ENCODE data around the gene TTC3. TPM values are rescaled to one million over a fixed set of nuclear protein-coding genes. Genes with fewer than 3 reads are reported as not detected.
"Not testable (repeated sequence)": the region's sequence is repeated elsewhere in the genome, so short reads cannot be mapped to it uniquely, and the experiment has no call there.

The TTC3 gene, protein sequence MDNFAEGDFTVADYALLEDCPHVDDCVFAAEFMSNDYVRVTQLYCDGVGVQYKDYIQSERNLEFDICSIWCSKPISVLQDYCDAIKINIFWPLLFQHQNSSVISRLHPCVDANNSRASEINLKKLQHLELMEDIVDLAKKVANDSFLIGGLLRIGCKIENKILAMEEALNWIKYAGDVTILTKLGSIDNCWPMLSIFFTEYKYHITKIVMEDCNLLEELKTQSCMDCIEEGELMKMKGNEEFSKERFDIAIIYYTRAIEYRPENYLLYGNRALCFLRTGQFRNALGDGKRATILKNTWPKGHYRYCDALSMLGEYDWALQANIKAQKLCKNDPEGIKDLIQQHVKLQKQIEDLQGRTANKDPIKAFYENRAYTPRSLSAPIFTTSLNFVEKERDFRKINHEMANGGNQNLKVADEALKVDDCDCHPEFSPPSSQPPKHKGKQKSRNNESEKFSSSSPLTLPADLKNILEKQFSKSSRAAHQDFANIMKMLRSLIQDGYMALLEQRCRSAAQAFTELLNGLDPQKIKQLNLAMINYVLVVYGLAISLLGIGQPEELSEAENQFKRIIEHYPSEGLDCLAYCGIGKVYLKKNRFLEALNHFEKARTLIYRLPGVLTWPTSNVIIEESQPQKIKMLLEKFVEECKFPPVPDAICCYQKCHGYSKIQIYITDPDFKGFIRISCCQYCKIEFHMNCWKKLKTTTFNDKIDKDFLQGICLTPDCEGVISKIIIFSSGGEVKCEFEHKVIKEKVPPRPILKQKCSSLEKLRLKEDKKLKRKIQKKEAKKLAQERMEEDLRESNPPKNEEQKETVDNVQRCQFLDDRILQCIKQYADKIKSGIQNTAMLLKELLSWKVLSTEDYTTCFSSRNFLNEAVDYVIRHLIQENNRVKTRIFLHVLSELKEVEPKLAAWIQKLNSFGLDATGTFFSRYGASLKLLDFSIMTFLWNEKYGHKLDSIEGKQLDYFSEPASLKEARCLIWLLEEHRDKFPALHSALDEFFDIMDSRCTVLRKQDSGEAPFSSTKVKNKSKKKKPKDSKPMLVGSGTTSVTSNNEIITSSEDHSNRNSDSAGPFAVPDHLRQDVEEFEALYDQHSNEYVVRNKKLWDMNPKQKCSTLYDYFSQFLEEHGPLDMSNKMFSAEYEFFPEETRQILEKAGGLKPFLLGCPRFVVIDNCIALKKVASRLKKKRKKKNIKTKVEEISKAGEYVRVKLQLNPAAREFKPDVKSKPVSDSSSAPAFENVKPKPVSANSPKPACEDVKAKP (N-terminal part only)
- 10 to 100 TPM; 68.2 to 74.4 TPM for total RNA-seq
- long read RNA-seq, transcript TTC3-210 (26 exons, 2,451 nt) = major isoform, 7 of 92 reads
- long read RNA-seq, partial matches to known transcripts = 58 of 92 reads
- long read RNA-seq, other reads (novel, unspliced or antisense) = 27 of 92 reads

DNA sequence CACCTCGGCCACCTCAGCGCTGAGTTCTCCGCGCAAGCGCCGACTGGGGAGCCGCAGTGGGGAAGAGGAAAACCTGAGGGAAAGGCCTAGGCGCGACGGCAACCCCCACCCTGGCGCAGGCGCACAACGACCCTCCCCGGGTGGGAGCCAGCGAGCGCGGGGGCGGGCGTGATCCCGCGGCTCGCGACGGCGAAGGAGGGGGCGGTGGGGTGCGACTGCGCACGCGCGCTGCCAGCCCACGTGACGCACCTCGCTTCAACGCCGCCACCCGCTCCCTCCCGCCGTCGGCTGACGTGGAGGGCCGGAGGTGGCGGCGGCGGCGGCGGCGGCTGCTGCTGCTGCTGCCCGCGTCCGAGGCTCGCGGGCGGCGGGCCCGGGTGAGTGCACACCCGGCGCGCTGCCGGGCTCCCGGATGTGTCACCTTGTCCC is at the start of gene TTC3, which contains the start of gene PIGP:
Gene TTC3 (plus strand): TSS at position 267 of the 429 bp plus-strand sequence. CDS start 14,004 bp downstream, outside the sequence.
Gene PIGP (minus strand): TSS at position 84 of the 429 bp plus-strand sequence. CDS start 556 bp downstream, outside the sequence.
- ATAC-seq (peak; percentile 88 to 89), DNase-seq (peak; percentile 95)
- intact Hi-C loops (cut with DNase I) = no loop called here

DNA sequence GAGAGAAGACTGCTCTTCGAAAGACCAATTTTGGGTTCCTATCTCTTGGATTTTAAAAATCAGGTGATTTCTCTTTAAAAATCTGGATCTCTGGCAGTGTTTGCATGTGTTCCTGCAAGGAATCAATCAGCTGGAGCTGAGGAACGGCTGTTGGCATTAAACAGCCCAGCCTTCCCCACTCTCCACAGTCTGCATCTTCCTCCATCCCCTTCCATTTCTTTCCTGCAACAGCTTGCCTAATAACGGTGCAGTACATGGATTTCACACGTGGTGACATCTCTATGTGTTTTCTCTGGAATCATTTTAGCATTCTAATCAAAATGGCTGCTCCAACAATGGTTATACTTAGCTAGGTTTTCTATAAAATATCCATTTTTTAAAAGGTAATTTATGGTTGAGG is 46.6 kb upstream of the TTC3 start:
- intact Hi-C loops (cut with DNase I) = no loop called here
- DNase-seq (no peak), ATAC-seq (no peak)

DNA sequence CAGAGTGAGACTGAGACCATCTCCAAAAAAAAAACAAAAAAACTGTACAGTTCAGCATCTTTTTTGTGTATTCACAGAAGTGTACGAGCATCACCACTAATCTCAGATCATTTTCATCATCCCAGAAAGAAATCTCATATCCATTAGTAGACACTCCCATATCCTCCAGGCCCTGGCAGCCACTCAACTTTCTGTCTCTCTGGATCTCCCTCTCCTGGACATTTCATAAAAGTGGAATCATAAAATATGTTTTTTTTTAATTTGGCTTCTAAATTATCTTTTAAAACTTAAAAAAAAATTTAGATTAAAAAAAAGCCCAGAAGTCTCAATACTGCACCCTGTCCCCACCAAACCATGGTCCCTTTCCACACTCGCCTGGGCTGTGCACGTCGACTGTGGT is 44.5 kb upstream of the TTC3 start:
- intact Hi-C loops (cut with DNase I) = no loop called here
- ATAC-seq (no peak), DNase-seq (no peak)

- no peak for ATAC-seq
- DNase-seq = no peak
- intact Hi-C loops (cut with DNase I) = no loop called here
Observed at GRCh38 chr21:37030864-37031263, 42.2 kb upstream of the TTC3 start.

DNA sequence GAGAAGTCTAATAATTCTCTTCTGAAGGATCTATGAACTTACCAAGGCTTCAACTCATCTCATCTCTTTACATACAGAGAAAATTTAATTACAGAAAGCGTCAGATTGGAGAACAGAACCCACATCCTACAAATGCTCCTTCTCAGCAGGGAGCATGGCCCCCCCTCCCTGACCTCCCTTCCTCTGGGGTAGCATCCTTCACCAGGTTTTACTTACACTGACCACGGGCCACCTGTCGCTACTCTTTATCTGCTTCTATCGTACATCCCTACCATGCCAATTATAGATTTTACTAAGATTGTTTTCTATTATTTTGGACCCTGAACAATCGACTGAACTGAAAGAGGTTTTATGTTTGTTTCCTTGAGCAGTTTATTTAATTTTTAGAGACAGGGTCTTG is 40.8 kb upstream of the TTC3 start:
- intact Hi-C loops (cut with DNase I) = no loop called here
- DNase-seq = no peak
- ATAC-seq = no peak

- DNase-seq = no peak
- no peak for ATAC-seq
- intact Hi-C loops (cut with DNase I) = no loop called here
Observed at GRCh38 chr21:37032877-37033471, 40.1 kb upstream of the TTC3 start.

DNA sequence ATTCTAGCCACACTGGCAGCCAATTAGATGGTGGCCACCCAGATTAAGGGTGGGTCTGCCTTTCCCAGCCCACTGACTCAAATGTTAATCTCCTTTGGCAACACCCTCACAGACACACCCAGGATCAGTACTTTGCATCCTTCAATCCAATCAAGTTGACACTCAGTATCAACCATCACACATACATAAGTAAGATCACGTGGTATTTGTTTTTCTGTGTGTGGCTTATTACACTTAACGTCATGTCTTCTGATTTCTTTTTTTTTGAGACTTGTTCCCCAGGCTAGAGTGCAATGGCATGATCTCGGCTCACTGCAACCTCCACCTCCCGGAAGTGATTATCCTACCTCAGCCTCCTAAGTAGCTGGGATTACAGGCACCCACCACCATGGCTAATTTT is 38.7 kb upstream of the TTC3 start:
- DNase-seq; intact Hi-C loops (cut with DNase I); ATAC-seq: not testable (repeated sequence)

DNA sequence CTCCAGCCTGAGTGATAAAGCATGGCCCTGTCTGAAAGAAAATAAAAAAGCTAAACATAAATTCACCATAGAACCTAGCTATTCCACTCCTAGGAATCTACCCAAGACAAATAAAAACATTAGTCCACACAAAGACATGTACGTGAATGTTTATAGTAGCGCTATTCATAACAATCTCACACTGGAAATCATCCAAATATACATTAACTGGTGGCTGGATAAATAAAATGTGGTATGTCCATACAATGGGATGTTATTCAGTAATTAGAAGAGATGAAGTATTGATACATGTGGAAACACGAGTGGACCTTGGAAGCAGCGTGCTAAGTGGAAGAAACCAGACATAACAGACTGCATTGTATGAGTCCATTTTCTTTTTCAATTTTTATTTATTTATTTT is 36.9 kb upstream of the TTC3 start:
- DNase-seq (no peak), ATAC-seq (no peak)
- intact Hi-C loops (cut with DNase I) = no loop called here

- intact Hi-C loops (cut with DNase I) = no loop called here
- no peak for ATAC-seq
- DNase-seq = no peak
Observed at GRCh38 chr21:37039411-37040075, 33.5 kb upstream of the TTC3 start.

- no peak for DNase-seq
- intact Hi-C loops (cut with DNase I) = no loop called here
- ATAC-seq = no peak
Observed at GRCh38 chr21:37040212-37040611, 32.8 kb upstream of the TTC3 start.

DNA sequence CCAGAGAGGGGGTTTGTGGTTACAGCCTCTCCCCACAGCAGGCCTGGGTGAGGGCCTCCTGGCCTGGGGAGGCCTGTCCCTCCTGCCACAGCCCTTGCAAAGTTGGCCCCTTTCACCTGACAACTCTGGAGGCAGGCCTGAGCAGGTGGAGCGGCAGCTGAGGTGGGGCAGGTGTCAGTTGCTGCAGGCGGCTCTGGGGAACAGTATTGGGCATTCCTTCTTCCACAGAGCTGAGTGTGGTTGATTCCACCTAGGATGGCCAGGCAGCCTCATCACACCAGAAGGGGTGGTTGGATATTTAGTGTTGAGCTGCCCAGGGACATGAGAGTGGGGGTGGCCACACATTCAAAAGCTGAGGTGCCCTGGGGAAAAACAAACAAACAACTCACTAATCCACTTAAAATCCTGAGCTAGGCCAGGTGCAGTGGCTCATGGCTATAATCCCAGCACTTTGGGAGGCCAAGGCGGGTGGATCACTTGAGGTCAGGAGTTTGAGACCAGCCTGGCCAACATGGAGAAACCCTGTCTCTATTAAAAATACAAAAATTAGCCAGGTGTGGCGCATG is 31.3 kb upstream of the TTC3 start:
- ATAC-seq (no peak), DNase-seq (no peak)
- intact Hi-C loops (cut with DNase I) = no loop called here

DNA sequence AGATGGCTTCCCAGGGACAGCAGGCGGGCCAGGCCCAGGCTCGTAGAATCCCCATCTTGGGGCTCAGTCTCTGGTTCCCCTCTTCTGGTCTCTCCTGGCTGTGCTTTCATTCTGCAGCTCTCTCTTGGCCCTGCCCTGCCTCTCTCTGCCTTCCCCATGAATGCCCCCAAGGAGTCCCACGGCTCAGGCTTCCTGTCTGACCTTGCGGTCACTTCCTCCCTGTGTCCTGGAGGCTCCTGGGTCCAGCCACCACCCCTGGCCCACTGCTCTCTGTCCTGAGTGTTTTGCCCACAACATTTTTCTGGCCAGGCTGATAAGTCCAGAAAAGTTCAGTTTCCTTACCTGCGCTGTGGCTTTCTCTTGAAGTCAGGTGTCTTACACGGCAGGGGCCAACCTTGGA is 29.2 kb upstream of the TTC3 start:
- ATAC-seq = no peak
- no peak for DNase-seq
- intact Hi-C loops (cut with DNase I) = no loop called here

DNA sequence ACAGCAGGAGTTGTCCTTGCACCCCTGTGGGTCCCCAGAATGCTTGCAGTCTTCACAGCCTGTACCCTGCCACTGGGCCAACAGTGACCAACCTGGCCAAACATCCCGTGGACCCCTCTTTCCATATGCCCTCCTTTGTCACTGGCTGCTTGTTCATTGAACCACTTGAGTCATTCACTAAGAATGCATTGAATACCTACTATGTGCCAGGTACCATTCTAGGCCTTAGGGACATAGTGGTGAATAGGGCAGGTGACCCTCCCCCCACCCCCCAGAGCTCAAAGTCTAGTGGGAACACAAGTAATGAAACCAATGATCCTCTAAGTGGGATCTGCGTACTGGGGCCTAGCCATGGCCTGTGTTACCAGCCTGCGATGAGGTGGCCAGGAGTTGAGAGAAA is 28.4 kb upstream of the TTC3 start:
- ATAC-seq = no peak
- intact Hi-C loops (cut with DNase I) = no loop called here
- DNase-seq = no peak

GRCh38 chr21:37045149-37045548 is 27.9 kb upstream of the TTC3 start:
- intact Hi-C loops (cut with DNase I) = no loop called here
- DNase-seq (no peak), ATAC-seq (no peak)

DNA sequence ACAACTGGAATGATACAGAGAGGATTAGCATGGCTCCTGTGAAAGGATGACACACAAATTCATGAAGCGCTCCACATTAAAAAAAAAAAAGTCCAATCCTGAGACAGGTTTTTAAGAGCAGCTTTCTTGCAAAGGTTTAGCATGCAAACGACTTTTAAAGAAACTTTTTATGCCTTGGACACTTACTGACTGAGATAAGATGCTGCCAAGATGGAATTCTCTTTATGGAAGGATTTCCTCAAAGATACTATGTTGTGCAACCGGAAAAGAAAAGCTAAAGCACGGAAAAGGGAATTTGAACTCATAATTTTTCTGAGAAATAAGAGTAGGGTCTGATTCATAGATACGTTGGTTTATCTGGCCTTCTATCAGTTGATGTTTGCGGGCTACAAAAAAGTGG is 27.5 kb upstream of the TTC3 start:
- ATAC-seq (no peak), DNase-seq (no peak)
- intact Hi-C loops (cut with DNase I) = no loop called here

- intact Hi-C loops (cut with DNase I) = no loop called here
- DNase-seq (no peak), ATAC-seq (no peak)
Observed at GRCh38 chr21:37047079-37047478, 26.0 kb upstream of the TTC3 start.

DNA sequence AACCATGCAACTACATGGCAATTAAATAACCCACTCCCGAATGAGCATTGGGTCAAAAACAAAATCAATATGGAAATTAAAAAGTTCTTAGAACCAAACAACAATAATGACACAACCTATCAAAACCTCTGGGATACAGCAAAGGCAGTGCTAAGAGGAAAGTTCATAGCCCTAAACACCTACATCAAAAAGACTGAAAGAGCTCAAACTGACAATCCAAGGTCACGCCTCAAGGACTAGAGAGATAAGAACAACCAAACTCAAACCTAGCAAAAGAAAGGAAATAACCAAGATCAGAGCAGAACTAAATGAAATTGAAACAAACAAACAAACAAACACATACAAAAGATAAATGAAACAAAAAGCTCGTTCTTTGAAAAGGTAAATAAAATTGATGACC is 23.3 kb upstream of the TTC3 start:
- DNase-seq; intact Hi-C loops (cut with DNase I); ATAC-seq: not testable (repeated sequence)

DNA sequence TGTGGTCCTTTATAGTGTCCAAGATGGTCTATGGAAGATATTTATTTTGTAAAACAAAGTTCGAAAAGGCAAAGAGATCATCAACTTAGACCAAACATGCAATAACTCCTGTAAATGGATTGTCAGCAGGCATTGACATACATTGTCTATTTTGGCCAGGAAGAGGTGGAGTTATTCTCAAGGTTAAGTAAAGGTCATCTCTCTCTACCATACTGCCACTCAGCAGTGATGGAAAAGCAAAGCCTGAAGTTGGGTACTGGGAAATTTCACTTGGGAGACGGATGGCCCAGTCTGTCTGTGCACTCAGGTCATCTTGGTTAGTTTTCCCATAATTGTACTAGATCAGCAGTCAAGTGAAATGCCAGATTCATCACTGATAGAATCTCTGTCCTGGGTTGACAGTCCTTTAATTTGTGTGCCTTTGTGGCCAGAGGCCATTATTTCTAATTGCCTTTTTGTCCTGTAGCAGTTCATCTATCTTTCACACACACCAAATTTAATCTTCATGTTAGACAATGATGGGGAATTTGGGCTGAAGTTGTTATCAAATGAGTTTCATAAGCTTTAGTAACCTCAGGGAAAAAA is 17.7 kb upstream of the TTC3 start:
- ATAC-seq = no peak
- DNase-seq = no peak
- intact Hi-C loops (cut with DNase I) = no loop called here

Measured in left cardiac atrium (tissue), 4 donors.